ENCODE data around the gene STK40. TPM values are rescaled to one million over a fixed set of nuclear protein-coding genes. Genes with fewer than 3 reads are reported as not detected.

Gene STK40
- total and polyA plus RNA-seq, 9 of the 15 experiments (the other 6 are each of a cell fraction or from before 2014, with no cell fraction given) = 0.69 to 94.3 (median 39.1) TPM

GRCh38 chr1:36384542-36385409 lies 948 bp downstream of the STK40 start (continued):
- TF ChIP-seq NKRF (IDR thresholded peaks at IDR 0.05; ENCODE audit: borderline replicate concordance) (peak; percentile 56; the same call in 1 of the 2 replicates), HBP1 (CRISPR knock-in tag; IDR thresholded peaks at IDR 0.05) (peak; percentile 59; the same call in 1 of the 2 replicates), CREM (IDR thresholded peaks at IDR 0.05; ENCODE audit: low read depth) (peak; percentile 35; the same call in 1 of the 2 replicates), STAT6 (CRISPR knock-in tag; IDR thresholded peaks at IDR 0.05) (0 out of 2 replicates have a peak, but pooled peaks have one; percentile 33), FOXP4 (CRISPR knock-in tag; IDR thresholded peaks at IDR 0.05; ENCODE audit: borderline replicate concordance) (peak; percentile 18; the same call in 1 of the 2 replicates), ZNF133 (CRISPR knock-in tag; IDR thresholded peaks at IDR 0.05) (no peak), MTA3 (IDR thresholded peaks at IDR 0.05; ENCODE audit: borderline replicate concordance) (no peak; the same call in 1 of the 2 replicates), UBTF (IDR thresholded peaks at IDR 0.05; ENCODE audit: borderline replicate concordance in 1 of 2, low read depth in 2 of 2, low read length in 2 of 2) (0 out of 4 replicates have a peak, but pooled peaks of 1 of the 2 experiments have one; percentile 32), JUN (IDR thresholded peaks at IDR 0.05; ENCODE audit: borderline replicate concordance, low read depth, low read length) (0 out of 2 replicates have a peak, but pooled peaks have one; percentile 8), JUN (CRISPR knock-in tag; IDR thresholded peaks at IDR 0.05; ENCODE audit: borderline replicate concordance) (no peak), ARID2 (IDR thresholded peaks at IDR 0.05) (no peak), FOXK2 (conservative IDR thresholded peaks at IDR 0.05 in 1 of 2, IDR thresholded peaks at IDR 0.05 in 1 of 2; ENCODE audit: low read depth in 2 of 2) (peak; percentile 51 to 80; a peak in 3 of 4 replicates), MAFF (IDR thresholded peaks at IDR 0.05; ENCODE audit: low read length) (no peak), HCFC1 (IDR thresholded peaks at IDR 0.05; ENCODE audit: low read depth, low read length) (peak; percentile 19; the same call in 1 of the 2 replicates)
